Vagina (tissue), 2 donors: ENCODE measurements around the gene CATSPERD. TPM values are rescaled to one million over a fixed set of nuclear protein-coding genes. Genes with fewer than 3 reads are reported as not detected.

Experiments used
- DNase-seq, 2 donors: peaks; one replicate each; pipeline ENCODE4 v3.0.0-alpha.2; 2017; ENCODE audit errors: extremely low spot score in 2 of 2
- H3K27ac ChIP-seq: fragments of 200-600 bp; sonication (generic); one replicate; pipeline ENCODE4 v1.5.1; 2019
- H3K27me3 ChIP-seq: fragments of 200-600 bp; sonication (generic); one replicate; pipeline ENCODE4 v1.5.1; 2019
- H3K36me3 ChIP-seq, 2 donors: fragments of 200-600 bp; sonication (generic); one replicate each; pipeline ENCODE4 v1.5.1; 2017 to 2019
- H3K4me1 ChIP-seq: fragments of 200-600 bp; sonication (generic); one replicate; pipeline ENCODE4 v1.5.1; 2019
- H3K4me3 ChIP-seq, 2 donors: fragments of 200-600 bp; sonication (generic); 1 replicate in 1 of 2; 2 replicates in 1 of 2; pipeline ENCODE4 v1.5.1; 2016 to 2019
- H3K9me3 ChIP-seq: fragments of 200-600 bp; sonication (generic); one replicate; pipeline ENCODE4 v1.5.1; 2019
- CTCF ChIP-seq, 3 experiments: fragments of 450-650 bp in 2 of 3; fragments of 200-600 bp in 1 of 3; sonication (generic) in 1 of 3; IDR thresholded peaks; one replicate each; pipeline ENCODE4 v1.5.1; 2017 to 2019; ENCODE audit warnings: antibody characterized with exemption in 3 of 3, mild to moderate bottlenecking in 2 of 3, moderate library complexity in 2 of 3
- POLR2A ChIP-seq, 2 donors: fragments of 450-650 bp; IDR thresholded peaks; one replicate each; pipeline ENCODE4 v1.6.1; 2017; ENCODE audit warnings: antibody characterized with exemption in 2 of 2, mild to moderate bottlenecking in 2 of 2, moderate library complexity in 2 of 2
- POLR2AphosphoS5 ChIP-seq, 2 donors: sonication (generic); formaldehyde crosslinking; IDR thresholded peaks; one replicate each; pipeline ENCODE4 v1.9.0; 2017; ENCODE audit warnings: antibody characterized with exemption in 2 of 2, mild to moderate bottlenecking in 2 of 2, low read depth in 1 of 2; ENCODE audit not compliant: insufficient read depth in 1 of 2
- intact Hi-C: fragments of 100-400 bp; cut with DNase I; formaldehyde crosslinking; loops from one replicate; pipeline ENCODE4 v1.15.1; 2023
- total RNA-seq: library from RNA; depleted of rRNA; stranded (reverse); fragments of >200 nt; gene quantifications from one replicate; pipeline ENCODE4 v1.2.3, GENCODE V29; 2016

Gene CATSPERD
- total RNA-seq, 1 donor from 2014 or later: not detected

- DNase-seq: no peak
Observed at GRCh38 chr19:5707576-5708575, 12.6 kb upstream of the CATSPERD start.

GRCh38 chr19:5711025-5711424 lies 9.4 kb upstream of the CATSPERD start:
- H3K4me3 ChIP-seq: no peak overlapping the region

More at GRCh38 chr19:5707576-5708575, 12.6 kb upstream of the CATSPERD start:
- no peak overlapping the region for H3K4me3 ChIP-seq
- no peaks in the 10 kb centered on the region for H3K4me1 ChIP-seq
- intact Hi-C loops: no loop called here
- H3K9me3 ChIP-seq: no peaks in the 10 kb centered on the region
- H3K36me3 ChIP-seq: peaks cover 0 to 88% of the 10 kb centered on the region in 2 donors
- H3K27me3 ChIP-seq: no peaks in the 10 kb centered on the region
- TF ChIP-seq CTCF (IDR thresholded peaks at IDR 0.05) (no peak), POLR2A (IDR thresholded peaks at IDR 0.05) (no peak), POLR2AphosphoS5 (IDR thresholded peaks at IDR 0.05; ENCODE audit: insufficient read depth in 1 of 2, low read depth in 1 of 2) (no peak)
- no peak overlapping the region for H3K27ac ChIP-seq

GRCh38 chr19:5711713-5712161 lies 8.7 kb upstream of the CATSPERD start:
- Histone ChIP-seq H3K4me3 (no peak overlapping the region), H3K36me3 (peaks cover 0 to 62% of the 10 kb centered on the region in 2 donors), H3K27ac (no peak overlapping the region), H3K4me1 (no peaks in the 10 kb centered on the region), H3K9me3 (no peaks in the 10 kb centered on the region), H3K27me3 (no peaks in the 10 kb centered on the region)
- intact Hi-C loops: no loop called here
- TF ChIP-seq POLR2A (IDR thresholded peaks at IDR 0.05): no peak
- no peak for TF ChIP-seq POLR2AphosphoS5 (IDR thresholded peaks at IDR 0.05; ENCODE audit: insufficient read depth in 1 of 2, low read depth in 1 of 2)
- TF ChIP-seq CTCF (IDR thresholded peaks at IDR 0.05): no peak
- DNase-seq: no peak

More at GRCh38 chr19:5711025-5711424, 9.4 kb upstream of the CATSPERD start:
- Histone ChIP-seq H3K9me3 (no peaks in the 10 kb centered on the region), H3K4me1 (no peaks in the 10 kb centered on the region), H3K27ac (no peak overlapping the region), H3K36me3 (peaks cover 0 to 69% of the 10 kb centered on the region in 2 donors), H3K27me3 (no peaks in the 10 kb centered on the region)
- TF ChIP-seq POLR2AphosphoS5 (IDR thresholded peaks at IDR 0.05; ENCODE audit: insufficient read depth in 1 of 2, low read depth in 1 of 2) (no peak), POLR2A (IDR thresholded peaks at IDR 0.05) (no peak), CTCF (IDR thresholded peaks at IDR 0.05) (no peak)
- intact Hi-C loops: no loop called here
- DNase-seq: no peak

GRCh38 chr19:5713228-5713627 lies 7.2 kb upstream of the CATSPERD start:
- no peak for DNase-seq
- intact Hi-C loops: no loop called here
- H3K27me3 ChIP-seq: no peaks in the 10 kb centered on the region
- H3K9me3 ChIP-seq: no peaks in the 10 kb centered on the region
- no peak overlapping the region for H3K27ac ChIP-seq
- peaks cover 0 to 49% of the 10 kb centered on the region in 2 donors for H3K36me3 ChIP-seq
- TF ChIP-seq CTCF (IDR thresholded peaks at IDR 0.05) (no peak), POLR2AphosphoS5 (IDR thresholded peaks at IDR 0.05; ENCODE audit: insufficient read depth in 1 of 2, low read depth in 1 of 2) (no peak)
- peaks cover 12% of the 10 kb centered on the region for H3K4me1 ChIP-seq
- no peak overlapping the region for H3K4me3 ChIP-seq

- Histone ChIP-seq H3K9me3 (no peaks in the 10 kb centered on the region), H3K36me3 (peaks cover 0 to 39% of the 10 kb centered on the region in 2 donors), H3K4me3 (no peak overlapping the region), H3K27ac (no peak overlapping the region), H3K4me1 (peaks cover 23% of the 10 kb centered on the region), H3K27me3 (no peaks in the 10 kb centered on the region)
- DNase-seq: no peak
- intact Hi-C loops: no loop called here
- TF ChIP-seq POLR2A (IDR thresholded peaks at IDR 0.05) (no peak), POLR2AphosphoS5 (IDR thresholded peaks at IDR 0.05; ENCODE audit: insufficient read depth in 1 of 2, low read depth in 1 of 2) (no peak), CTCF (IDR thresholded peaks at IDR 0.05) (no peak)
Observed at GRCh38 chr19:5714816-5715215, 5.6 kb upstream of the CATSPERD start.
